GM21786 (cell line): ENCODE data around the gene TAF1C.

Experiments
- ATAC-seq: cut with Tn5 transposase; IDR thresholded peaks from one replicate; pipeline ENCODE4 v1.9.1; 2021; ENCODE audit not compliant: unreplicated experiment

The TAF1C gene

DNA sequence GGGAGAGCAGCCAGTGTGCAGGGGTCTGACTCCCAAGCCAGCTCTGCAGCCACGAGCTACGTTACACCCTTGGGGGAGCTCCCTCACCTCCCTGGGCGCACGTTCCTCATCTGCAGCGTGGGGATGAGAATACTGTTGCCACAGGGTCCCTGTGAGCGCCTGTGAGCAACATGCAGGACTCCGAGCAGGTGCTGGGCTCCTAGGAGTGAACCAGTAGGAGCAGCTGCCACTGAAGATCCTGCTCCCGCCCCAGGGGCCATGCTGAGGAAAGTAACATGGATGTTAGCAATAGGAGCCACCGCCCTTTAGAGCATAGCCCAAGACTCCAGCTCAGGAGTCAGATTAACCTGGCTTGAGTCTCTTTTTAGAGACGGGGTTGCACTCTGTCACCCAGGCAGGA lies 25.8 kb downstream of the TAF1C start:
- no peak for ATAC-seq

DNA sequence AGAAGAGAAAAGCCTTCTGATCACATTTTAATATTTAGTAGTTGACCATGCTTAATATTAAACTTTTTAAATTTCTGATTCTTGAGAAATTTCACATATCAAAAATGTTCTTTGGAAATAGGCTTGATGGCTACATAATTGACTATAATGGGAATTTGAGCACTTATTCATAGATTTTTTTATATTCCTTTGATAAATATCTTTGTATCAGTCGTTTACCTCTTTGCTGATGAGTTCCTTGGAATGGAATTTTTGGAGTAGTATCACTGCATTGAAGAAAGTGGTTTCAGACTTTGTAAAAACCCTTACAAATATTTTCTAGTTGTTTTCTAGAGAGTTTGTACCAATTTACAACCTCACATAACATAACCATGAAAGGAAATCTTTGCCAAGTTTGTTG lies 27.1 kb downstream of the TAF1C start:
- ATAC-seq, result no peak

DNA sequence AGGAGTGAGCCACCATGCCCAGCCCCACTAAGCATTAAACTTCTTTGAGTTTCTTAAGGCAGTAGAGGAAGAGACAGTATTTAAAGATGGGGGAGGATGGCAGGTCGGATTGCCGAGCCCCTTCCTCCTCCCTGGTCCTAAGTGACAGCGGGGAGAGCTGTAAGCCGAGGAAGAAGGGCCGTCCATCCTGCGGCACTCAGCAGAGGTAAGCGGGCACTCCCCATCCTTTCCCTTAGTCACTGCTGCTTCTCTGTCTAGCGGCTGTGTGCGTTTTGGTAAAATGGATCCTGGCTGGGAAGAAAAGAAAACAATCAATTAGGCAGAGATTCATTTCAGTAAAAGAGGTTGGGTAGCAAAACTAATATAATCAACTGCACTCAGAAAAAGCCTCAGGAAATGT lies 27.9 kb downstream of the TAF1C start:
- no peak for ATAC-seq

DNA sequence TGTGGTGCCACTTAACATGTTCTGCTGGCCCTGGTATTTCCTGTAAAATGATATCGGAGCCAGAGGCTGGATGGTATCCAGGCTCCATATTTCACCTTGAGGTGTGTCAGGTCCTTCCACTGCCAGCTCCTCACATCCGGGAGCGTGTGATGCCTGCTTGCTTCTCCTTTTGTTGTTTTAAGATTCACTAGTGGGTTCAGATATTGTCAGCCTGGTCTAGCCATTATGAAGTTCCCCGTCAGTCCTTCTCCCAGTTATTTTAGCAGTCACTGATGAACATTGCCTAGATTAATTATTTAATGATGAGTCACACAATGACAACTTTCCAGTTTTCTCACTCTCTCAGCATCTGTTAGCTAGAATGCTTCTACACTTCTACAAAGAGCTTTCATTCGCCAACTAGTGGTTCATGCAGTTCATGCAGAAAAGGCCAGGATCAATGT lies 30.5 kb downstream of the TAF1C start:
- ATAC-seq, result no peak

DNA sequence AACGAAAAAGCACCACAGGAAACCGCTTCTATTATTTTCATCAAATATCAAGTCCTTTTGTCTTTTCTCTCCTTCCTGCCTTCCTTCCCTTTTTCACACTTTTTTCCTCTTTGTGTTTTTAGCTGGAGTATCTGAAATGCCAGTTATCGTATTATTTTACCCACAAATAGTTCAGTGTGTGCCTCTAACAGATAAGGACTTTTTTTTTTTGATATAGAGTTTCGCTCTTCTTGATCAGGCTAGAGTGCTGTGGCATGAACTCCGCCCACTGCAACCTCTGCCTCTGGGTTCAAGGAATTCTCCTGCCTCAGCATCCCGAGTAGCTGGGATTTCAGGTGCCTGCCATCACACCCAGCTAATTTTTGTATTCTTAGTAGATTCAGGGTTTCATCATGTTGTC lies 31.1 kb downstream of the TAF1C start:
- no peak for ATAC-seq

DNA sequence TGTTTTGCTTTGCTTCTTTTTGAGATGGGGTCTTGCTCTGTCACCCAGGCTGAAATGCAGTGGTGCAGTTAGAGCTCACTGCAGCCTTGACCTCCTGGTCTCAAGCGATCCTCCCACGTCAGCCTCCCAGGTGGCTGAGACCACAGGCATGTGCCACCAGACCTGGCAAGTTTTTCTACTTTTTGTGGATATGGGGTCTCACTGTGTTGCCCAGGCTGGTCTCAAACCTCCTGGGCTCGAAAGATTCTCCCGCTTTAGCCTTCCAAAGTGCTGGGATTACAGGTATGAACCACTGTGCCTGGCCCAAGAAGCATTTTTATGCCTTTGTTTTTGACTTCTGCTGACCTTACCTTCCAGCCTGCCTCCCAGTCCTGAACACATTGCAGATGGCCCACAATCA lies 31.6 kb downstream of the TAF1C start:
- no peak for ATAC-seq

DNA sequence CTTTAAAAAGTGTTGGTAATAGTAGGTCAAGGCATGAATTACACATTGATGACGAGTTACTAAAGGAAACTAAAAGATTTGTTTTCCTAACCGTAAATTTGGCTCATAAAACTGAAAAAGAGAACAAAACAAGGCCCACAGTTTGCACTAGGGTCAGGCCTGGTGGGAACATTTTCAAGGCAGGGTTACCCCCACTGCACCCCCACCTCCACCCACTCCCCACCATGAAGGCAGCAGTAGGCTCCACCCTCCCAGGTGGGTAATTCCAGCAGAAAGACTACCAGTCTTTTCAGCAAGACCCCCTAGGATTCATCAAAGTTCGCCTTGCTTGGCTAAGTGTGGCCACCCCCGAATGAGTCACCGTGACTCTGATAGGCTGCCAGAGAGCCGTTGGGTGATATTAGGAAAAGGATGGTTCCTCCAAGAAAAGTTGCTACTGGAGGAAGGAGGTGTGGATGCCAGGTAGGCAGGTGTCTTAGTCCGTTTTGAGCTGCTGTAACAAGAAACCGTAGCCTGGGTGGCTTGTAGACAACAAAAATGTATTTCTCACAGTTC lies 33.1 kb downstream of the TAF1C start:
- no peak for ATAC-seq

DNA sequence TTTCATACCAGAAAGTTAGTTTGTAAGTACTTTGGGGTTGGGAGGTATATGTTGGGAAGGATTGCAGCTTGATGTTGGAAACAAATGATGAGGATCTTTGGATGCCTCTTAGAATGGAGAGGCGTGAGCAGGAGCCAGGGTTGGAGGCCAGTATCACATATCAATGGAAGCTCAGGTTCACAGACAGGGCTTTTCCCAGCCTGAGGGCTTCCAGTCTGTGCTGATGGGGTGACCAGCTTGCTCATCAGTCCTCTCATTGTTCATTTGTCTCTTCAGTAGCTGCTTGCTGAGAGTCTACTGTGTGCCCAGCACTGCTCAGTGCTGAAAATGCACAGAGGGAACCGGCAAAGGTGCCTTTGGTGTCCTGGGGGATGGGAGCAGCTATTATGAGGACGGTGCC lies 35.9 kb downstream of the TAF1C start:
- ATAC-seq, result no peak

DNA sequence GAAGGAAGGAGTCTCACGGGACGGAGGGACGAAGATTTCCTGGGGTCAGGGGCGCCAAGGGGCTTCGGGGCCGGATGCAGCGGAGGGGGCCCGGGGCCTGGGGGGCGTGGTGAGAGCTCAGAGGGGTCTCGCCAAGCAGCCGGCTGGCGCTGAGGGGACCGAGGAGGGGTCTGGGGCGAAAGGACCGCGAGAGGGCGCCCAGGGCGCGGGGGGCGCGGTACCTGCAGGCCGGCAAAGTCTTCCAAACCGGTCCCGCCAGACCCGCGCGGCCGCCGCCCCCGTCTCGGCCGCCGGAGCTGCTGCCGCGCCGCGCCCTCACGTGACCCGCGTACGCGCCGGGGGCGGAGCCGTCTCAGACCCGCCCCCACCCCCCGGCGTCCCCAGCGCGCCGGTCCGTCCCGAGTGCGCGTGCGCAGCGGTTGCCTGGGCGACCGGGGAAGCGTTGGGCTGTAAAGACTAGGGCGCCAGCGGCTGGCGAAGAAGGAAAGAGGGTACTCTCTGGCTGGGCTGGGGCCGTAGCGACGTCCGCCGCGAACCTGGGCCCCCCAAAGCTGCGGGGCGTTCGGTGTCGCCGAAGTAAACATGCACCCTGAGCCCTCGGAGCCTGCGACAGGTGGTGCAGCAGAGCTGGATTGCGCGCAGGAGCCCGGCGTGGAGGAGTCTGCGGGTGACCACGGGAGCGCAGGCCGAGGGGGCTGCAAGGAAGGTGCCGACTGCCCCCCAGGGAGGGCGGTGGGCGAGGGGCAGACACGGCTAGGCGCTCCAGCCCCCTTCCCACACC lies 41.8 kb downstream of the TAF1C start, which contains the start of the genes DNAAF1 and HSDL1:
DNAAF1 (plus strand) TSS at position 450 of the 781 bp plus-strand sequence; CDS start at position 583, 133 bp downstream.
HSDL1 (minus strand) TSS at position 319 of the 781 bp plus-strand sequence. CDS start 13,856 bp downstream, outside the sequence.
- ATAC-seq, result peak; percentile 72

DNA sequence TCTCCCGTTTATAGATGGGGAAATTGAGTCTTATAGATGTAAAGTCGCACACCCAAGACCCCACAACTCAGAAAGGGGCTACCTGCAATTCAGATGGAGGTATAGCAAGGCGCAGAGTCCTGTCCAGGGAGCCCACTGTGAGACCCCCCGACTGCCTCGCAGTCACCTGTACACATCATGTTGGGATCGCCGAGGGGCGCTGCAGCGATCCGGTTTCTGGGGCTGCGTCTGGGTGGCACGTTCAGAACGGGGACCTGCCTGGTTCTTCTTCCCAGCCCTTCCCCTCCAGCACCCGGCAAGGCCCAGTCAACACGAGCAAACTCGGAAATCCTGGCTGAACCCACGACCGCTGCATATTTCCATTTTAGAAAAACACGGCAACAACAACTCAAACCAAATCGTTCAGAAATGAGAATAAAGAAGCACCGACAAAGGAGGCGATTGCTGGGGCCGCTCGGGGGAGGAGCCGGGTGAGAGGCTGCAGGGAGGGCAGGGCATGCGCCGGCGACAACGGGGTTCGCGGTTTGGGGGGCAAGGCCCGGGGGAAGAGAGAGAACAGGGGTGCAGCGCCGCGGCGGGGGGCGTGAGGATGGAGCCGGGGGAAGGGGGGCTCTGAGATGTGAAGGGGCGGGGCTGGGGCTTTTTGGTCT lies 42.5 kb downstream of the TAF1C start:
- ATAC-seq, result no peak

DNA sequence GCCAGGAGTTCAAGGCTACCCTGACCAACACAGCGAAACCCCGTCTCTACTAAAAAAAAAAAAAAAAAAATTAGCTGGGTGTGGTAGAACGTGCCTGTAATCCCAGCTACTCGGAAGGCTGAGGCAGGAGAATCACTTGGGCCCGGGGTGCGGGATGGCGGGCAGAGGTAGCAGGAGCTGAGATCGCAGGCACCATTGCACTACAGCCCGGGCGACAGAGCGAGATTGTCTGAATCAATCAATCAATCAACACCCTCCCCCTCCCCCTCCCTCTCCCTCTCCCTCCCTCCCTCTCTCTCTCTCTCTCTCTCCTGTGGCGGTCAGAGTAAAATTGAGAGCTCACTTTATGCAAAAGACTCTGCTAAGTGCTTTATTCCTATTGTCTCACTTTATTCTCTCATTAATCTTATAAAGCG lies 43.1 kb downstream of the TAF1C start:
- ATAC-seq, result no peak

DNA sequence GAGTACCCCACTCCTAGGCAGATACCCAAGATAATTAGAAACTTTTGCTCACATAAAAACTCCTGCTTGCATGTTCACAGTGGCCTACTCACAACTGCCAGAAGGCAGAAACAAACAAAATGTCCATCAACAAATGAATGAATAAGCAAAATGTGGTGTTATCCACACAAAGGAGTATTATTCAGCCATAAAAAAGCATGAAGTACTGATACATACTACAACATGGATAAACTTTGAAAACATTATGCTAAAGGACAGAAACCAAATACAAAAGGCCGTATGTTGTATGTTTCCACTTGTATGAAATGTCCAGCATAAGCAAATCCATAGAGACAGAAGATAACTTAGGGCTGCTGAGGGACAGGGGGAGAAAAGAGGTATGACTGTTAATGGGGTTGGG lies 43.8 kb downstream of the TAF1C start:
- ATAC-seq, result no peak

DNA sequence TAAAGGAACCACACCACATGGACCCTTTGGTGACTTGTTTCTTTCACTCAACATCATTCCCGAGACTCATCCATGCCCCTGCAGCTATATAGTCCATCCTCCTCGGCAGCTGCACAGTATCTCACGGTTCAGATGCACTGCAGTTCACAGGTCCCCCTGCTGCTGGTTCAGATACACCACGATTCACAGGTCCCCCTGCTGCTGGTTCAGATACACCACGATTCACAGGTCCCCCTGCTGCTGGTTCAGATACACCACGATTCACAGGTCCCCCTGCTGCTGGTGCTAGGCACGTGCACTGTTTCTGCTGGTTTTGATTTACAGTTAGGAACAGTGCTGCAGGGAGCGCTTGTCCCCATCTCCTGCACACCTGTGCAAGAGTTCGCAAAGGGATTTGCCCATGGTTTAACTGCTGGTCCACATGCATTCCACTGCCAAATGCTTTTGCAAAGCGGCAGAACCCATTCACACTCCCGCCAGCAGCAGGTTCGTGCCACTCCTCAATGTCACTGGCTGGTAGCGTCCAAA lies 45.6 kb downstream of the TAF1C start:
- no peak for ATAC-seq

DNA sequence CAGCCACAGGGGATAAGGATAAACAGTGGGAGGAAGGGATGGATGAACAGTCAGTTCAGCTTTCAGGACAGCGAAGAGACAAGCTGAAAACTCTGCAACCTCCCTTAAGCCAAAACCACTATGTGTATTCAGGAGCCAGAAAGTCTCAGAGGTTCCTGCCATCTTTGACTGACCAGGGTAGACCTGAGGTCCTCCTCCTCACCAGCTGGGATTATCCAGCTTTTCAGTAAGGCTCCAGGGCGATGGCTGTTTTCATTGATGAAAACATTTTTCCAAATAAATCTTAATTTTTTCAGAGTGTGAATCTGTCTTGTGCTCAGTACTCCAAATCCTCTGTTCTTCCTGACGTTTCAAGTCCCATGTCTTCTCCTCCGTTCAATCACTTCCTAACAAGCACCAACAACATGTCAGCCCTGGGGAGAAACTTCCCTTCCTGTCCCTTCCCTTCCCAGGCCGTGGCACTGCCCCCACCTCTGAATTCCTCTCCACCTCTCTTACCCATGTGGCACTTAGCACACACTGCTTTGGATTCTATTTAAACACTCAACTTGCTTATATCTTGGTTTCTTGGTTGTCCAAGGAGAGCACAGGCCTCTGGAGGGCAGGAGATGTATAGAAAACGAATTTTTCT lies 47.1 kb downstream of the TAF1C start:
- no peak for ATAC-seq

DNA sequence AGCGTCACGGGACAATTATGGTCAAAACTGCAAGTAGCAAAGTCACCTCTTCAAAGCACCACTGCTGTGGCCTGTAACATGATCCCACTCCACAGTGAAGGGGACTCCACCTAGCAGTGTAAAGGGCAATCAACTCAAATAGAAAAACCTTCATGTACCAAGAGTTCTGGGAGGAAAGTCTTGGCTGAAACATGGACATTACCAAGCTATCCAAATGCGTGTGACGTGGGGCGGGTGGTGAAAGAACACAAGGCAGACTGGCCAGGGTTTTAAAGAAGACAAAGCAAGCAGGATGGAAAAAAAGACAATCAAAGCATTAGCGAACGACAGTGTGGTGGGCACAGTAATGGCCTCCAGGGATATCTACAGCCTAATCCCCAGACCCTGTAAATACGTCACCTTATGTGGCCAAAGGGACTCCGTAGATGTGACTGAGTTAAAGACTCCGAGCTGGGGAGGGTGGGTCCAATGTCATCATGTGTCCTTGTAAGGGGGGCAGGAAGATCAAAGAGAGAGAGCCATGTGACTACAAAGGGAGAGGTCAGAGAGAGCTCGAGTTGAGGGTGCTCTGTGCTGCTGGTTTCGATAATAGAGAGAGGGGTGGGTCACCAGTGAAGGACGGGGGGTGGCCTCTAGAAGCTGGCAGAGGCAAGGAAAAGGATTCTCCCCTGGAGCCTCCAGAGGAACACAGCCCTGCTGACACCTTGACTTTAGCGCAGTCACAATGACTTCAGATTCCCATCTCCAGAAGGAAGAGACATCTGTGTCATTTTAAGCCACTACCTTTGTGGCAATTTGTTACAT lies 47.8 kb downstream of the TAF1C start:
- peak; percentile 96 for ATAC-seq

DNA sequence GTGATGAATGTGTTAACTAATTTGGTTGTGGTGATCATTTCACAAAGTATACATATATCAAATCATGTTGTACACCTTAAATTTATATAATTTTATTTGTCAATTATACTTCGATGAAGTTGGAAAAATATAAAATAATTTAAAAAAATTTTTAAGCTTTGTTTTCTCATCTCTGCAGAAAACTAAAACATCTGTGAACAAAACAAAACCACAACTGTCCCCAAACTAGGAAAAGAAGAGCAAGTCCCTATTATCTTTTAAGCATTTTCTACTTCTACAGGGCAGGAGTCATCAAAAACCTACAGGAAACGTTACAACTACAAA lies 48.4 kb downstream of the TAF1C start:
- no peak for ATAC-seq

DNA sequence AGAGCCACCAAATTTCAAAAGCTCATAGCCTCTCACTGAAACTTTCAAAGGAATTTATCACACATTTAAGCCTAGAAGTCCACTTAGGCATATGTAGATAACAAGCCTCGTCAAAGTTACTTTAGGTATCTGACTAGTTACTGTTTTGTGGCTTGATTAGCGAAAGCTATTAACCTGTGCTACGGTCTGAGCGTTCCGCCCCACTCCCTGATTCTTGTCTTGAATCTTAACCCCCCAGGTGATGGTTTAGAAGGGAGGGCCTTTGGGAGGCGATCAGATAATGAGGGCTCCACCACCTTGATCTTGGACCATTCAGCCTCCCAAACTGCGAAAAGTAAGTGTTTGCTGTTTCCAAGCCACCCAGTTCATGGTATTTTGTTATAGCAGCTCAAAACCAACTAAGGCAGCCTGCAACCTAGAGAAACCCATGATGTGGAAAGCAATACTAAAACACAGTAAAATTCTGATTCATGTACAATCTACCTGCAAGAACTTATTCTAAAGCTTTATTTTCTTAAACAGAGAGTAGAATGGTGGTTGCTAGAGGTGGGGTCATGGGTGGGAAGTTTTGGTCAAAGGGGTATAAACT lies 49.0 kb downstream of the TAF1C start:
- ATAC-seq, result no peak

DNA sequence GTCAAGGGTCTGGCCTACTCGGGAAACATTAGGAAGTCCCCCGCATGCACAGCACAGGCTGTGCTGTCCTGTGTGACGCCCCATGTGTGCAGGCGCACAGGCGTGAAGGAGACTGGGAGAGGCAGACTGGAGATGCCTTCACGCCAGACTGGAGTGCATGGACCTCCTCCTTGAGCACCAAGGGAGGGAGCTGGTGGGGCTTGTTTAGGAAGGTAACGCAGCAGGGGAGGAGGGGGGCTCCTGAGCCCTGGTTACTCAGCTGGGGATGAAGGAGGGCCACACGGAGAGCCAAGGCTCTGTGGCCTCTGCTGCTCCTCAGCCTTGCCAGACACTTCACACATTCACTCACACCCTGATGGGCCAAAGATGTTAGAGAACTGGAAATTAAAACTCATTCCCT lies 49.6 kb downstream of the TAF1C start:
- no peak for ATAC-seq

DNA sequence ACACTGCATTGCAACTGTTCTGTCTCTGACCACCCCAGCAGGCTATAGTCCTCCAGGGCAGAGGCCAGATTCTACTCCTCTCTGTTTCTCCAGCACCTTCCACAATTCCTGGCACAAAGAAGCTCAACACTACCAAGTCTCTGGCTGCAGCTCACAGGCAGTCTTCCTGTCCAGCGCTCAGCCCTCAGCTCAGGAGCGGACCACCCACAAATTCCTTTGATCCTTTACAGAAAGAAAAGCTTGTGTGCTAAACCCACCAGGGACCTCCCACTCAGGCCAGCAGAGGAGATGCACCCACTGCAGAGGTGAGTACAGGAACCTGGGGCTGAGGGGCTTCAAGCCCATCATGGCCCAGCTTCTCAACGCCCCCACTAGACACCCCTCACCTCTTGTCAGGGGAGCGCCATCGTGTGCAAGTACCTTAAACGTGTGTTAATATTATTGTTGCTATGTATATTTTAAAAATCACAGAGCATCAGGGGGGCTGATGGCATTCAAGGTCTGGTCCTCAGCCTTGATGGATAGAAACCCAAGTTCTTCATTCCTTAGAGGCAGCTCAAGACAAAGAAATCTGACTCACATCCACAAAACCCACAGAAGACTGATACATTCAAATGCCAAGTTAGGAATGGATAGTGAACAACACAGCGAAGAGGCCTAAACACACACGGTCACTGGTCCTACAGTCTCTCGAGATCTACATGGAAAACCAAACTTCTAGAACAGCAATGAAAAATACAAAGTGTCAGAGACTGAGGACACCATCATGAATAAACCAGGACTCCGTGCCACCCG lies 50.3 kb downstream of the TAF1C start:
- ATAC-seq, result no peak
